H7 (cell line): Measurements from ENCODE around the gene SPCS3. TPM values are rescaled to one million over a fixed set of nuclear protein-coding genes. Genes with fewer than 3 reads are reported as not detected.
"Not testable (repeated sequence)": the region's sequence is repeated elsewhere in the genome, so short reads cannot be mapped to it uniquely, and the experiment has no call there.

Source experiments
- DNase-seq: peaks from one replicate; pipeline ENCODE4 v3.0.0; 2012
- H3K27me3 ChIP-seq: 2 replicates; pipeline ENCODE4 v1.6.0; 2011; ENCODE audit warnings: mild to moderate bottlenecking, low read length; ENCODE audit not compliant: control insufficient read depth, insufficient read depth
- H3K36me3 ChIP-seq: replicated peaks from 2 replicates; pipeline ENCODE4 v1.5.1; 2011; ENCODE audit warnings: low read length; ENCODE audit not compliant: control insufficient read depth, insufficient read depth
- H3K4me3 ChIP-seq: 2 replicates; pipeline ENCODE4 v1.5.1; 2011; ENCODE audit warnings: low read depth, mild to moderate bottlenecking, control low read depth, low read length, moderate library complexity; ENCODE audit not compliant: insufficient read depth
- total RNA-seq: library from RNA; depleted of rRNA; stranded (reverse); fragments of >200 nt; shearing (Covaris generic); gene quantifications from 2 replicates; pipeline ENCODE4 v1.2.3, GENCODE V29; 2014

Gene SPCS3
- total RNA-seq, 1 experiment from 2014 or later = 59.4 TPM

GRCh38 chr4:176292920-176293319 lies 26.8 kb upstream of the SPCS3 start:
- Histone ChIP-seq H3K36me3 (no peaks in the 10 kb centered on the region), H3K27me3 (no peaks in the 10 kb centered on the region), H3K4me3 (no peak overlapping the region)
- DNase-seq = no peak

GRCh38 chr4:176293660-176294059 lies 26.1 kb upstream of the SPCS3 start:
- DNase-seq = no peak
- Histone ChIP-seq H3K4me3 (no peak overlapping the region), H3K36me3 (no peaks in the 10 kb centered on the region), H3K27me3 (no peaks in the 10 kb centered on the region)

DNA sequence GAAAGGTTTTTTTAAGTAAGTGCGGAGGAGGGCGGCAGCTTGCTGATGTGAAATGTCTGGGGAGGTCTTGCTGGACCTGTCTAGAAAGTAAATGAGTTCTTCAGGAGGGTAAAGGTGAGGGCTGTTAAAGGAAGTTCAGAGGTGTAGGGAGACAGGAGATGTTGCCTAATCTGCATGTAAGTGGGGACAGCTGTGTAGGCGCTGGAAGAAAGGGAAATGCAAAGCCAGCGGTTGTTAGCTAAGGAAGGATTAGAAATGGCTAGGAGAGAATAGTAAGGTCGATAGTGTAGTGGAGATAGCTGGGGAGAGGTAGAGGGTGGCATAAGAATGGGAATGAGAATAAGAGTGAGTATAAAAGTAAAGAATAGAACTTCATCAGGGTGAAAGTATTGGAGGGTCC lies 23.9 kb upstream of the SPCS3 start:
- H3K4me3 ChIP-seq, DNase-seq: not testable (repeated sequence)

GRCh38 chr4:176298664-176299063 lies 21.1 kb upstream of the SPCS3 start:
- H3K4me3 ChIP-seq = no peak overlapping the region
- H3K27me3 ChIP-seq = peaks cover 4% of the 10 kb centered on the region; the same call in 1 of the 2 replicates
- no peak for DNase-seq
- H3K36me3 ChIP-seq = no peaks in the 10 kb centered on the region

More for the DNA sequence above, 23.9 kb upstream of the SPCS3 start:
- H3K27me3 ChIP-seq, H3K36me3 ChIP-seq: not testable (repeated sequence)

DNA sequence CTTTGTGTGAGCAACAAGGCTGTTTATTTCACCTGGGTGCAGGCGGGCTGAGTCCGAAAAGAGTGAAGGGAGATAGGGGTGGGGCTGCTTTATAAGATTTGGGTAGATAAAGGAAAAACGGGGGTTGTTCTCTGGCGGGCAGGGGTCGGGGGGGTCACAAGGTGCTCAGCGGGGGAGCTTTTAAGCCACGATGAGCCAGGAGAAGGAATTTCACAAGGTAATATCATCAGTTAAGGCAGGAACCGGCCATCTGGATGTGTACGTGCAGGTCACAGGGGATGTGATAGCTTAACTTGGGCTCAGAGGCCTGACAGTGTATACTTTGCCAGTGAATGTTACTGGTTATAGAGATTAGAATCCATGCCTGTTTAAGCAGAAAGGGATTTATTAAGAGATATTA lies 19.7 kb upstream of the SPCS3 start:
- no peak for DNase-seq
- Histone ChIP-seq H3K27me3 (peaks cover 8% of the 10 kb centered on the region; the same call in 1 of the 2 replicates), H3K4me3 (no peak overlapping the region), H3K36me3 (no peaks in the 10 kb centered on the region)

GRCh38 chr4:176300565-176300964 lies 19.2 kb upstream of the SPCS3 start:
- H3K4me3 ChIP-seq = no peak overlapping the region
- H3K36me3 ChIP-seq = no peaks in the 10 kb centered on the region
- peaks cover 11% of the 10 kb centered on the region; the same call in 1 of the 2 replicates for H3K27me3 ChIP-seq
- DNase-seq = no peak

GRCh38 chr4:176302283-176303275 lies 17.2 kb upstream of the SPCS3 start:
- Histone ChIP-seq H3K4me3 (no peak overlapping the region), H3K36me3 (no peaks in the 10 kb centered on the region), H3K27me3 (peaks cover 12% of the 10 kb centered on the region; the same call in 1 of the 2 replicates)
- DNase-seq = no peak

DNA sequence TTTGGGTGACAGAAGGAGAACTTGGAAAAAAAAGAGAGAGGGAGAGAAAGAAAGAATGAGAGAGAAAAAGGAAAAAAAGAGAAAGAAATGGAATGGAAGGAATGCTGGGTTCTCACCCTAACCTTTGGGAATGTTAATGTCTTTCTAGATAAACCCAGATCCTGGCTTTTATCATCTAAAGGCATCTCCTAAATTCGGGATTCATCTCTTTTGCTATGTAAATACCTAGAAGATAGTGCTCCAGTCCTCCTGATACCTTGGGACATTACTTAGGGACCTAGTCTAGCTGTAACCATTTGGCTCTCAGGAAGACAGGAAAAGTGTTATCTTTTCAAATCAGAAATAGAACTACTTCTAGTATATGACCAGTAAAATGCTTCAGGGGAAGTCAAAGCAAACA lies 15.8 kb upstream of the SPCS3 start:
- no peak overlapping the region for H3K4me3 ChIP-seq
- DNase-seq = no peak
- H3K27me3 ChIP-seq = peaks cover 13% of the 10 kb centered on the region; the same call in 1 of the 2 replicates

DNA sequence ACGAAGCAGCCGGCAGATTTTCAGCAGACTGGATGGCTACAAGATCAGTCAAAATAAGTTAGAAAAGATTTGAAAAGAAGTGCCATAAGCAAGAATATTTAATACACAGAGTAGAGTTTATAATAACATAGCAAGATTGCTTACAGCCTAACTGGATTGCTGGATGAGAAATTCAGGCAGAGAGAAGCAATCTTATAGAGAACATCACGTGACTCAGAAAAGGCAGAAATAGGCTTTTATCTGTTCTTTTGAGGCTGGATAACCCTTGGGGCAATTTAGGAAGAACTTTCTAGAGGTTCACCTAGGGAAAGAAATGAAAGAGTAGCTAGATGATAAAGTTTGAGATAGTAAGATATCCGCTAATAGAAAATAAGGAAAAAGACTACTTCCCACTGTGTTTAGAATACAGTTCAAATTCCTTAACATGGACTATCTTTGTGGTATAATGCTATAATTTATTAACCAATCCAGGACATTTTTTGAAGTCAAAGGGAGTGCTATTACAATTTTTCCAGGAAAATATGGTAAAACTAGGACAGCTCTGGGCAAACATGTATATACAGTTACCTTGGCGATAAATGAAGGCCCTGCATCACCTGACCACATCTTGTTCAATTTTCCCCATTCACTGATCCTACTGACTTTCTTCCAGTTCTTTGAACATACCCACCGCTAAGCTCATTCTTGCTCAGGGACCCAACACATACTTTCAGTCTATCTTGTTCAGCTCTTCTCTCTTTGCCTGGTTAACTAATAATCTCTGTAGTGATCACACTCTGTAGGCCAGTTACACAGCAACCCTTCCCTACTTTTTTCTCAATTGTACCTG lies 12.7 kb upstream of the SPCS3 start:
- H3K4me3 ChIP-seq = no peak overlapping the region
- no peak for DNase-seq
- H3K27me3 ChIP-seq = peaks cover 13% of the 10 kb centered on the region; the same call in 1 of the 2 replicates
- no peaks in the 10 kb centered on the region for H3K36me3 ChIP-seq

More for the DNA sequence above, 15.8 kb upstream of the SPCS3 start:
- H3K36me3 ChIP-seq = no peaks in the 10 kb centered on the region

DNA sequence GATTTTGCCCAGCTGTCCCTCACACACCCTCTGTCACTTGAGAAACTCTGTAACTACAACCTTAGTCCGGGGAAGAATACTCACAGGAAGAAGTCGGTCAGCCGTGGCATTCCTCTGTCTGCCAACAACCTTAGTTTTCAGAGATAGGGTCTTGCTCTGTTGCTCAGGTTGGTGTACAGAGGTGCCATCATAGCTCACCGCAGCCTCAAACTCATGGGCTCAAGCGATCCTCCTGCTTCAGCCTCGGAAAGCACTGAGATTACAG lies 12.2 kb upstream of the SPCS3 start:
- Histone ChIP-seq H3K36me3 (no peaks in the 10 kb centered on the region), H3K4me3 (no peak overlapping the region), H3K27me3 (peaks cover 13% of the 10 kb centered on the region; the same call in 1 of the 2 replicates)
- DNase-seq = no peak

DNA sequence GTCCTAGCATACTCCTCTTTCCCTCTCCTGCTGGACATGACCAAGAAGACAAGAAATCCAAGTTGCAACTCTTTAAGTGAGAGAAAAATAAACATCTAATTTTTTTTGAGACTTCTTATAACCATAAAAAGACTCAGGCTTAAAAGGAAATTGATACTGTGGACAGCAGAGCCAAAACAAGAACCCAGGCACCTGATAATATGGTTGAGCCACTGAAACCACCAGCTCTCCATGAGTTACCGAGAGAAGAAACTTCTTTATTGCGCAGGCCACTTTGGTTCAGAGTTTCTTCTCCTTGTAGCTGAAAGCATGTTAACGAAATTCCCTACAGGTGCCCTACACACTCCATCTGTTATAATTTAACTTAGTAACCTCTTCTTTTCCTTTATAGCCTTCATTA lies 11.3 kb upstream of the SPCS3 start:
- DNase-seq = no peak
- peaks cover 9% of the 10 kb centered on the region; the same call in 1 of the 2 replicates for H3K27me3 ChIP-seq
- no peak overlapping the region for H3K4me3 ChIP-seq
- no peaks in the 10 kb centered on the region for H3K36me3 ChIP-seq

- no peak for DNase-seq
- H3K4me3 ChIP-seq = no peak overlapping the region
- peaks cover 9% of the 10 kb centered on the region; the same call in 1 of the 2 replicates for H3K27me3 ChIP-seq
- H3K36me3 ChIP-seq = no peaks in the 10 kb centered on the region
These were observed 10.7 kb upstream of the SPCS3 start for GRCh38 chr4:176309046-176309445.

GRCh38 chr4:176309772-176310171 lies 10.0 kb upstream of the SPCS3 start:
- no peak overlapping the region for H3K4me3 ChIP-seq

GRCh38 chr4:176313596-176314336 lies 6.0 kb upstream of the SPCS3 start:
- DNase-seq = no peak
- H3K27me3 ChIP-seq = no peaks in the 10 kb centered on the region
- no peak overlapping the region for H3K4me3 ChIP-seq
- no peaks in the 10 kb centered on the region for H3K36me3 ChIP-seq

More at GRCh38 chr4:176309772-176310171, 10.0 kb upstream of the SPCS3 start:
- H3K36me3 ChIP-seq = no peaks in the 10 kb centered on the region
- no peak for DNase-seq
- peaks cover 5% of the 10 kb centered on the region; the same call in 1 of the 2 replicates for H3K27me3 ChIP-seq
